GM06990 (cell line): Measurements from ENCODE around the gene DNAJA3.

Source experiments
- DNase-seq: peaks from one replicate; pipeline ENCODE4 v3.0.0-alpha.2; 2011; ENCODE audit not compliant: insufficient read length; ENCODE audit errors: extremely low read depth
- H3K27me3 ChIP-seq: replicated peaks from 2 replicates; pipeline ENCODE4 v1.6.0; 2011; ENCODE audit warnings: low read length; ENCODE audit not compliant: control insufficient read depth, insufficient read depth
- H3K36me3 ChIP-seq: 2 replicates; pipeline ENCODE4 v1.5.1; 2011; ENCODE audit warnings: low read length; ENCODE audit not compliant: control insufficient read depth, insufficient read depth
- H3K4me3 ChIP-seq: replicated peaks from 2 replicates; pipeline ENCODE4 v1.5.1; 2011; ENCODE audit warnings: low read depth, mild to moderate bottlenecking, control low read depth, low read length
- CTCF ChIP-seq: IDR thresholded peaks from 2 replicates; pipeline ENCODE4 v1.5.1; 2011; ENCODE audit warnings: low read length, control low read depth, mild to moderate bottlenecking, inconsistent platforms; ENCODE audit not compliant: insufficient read depth, poor library complexity, severe bottlenecking

DNAJA3 gene

DNA sequence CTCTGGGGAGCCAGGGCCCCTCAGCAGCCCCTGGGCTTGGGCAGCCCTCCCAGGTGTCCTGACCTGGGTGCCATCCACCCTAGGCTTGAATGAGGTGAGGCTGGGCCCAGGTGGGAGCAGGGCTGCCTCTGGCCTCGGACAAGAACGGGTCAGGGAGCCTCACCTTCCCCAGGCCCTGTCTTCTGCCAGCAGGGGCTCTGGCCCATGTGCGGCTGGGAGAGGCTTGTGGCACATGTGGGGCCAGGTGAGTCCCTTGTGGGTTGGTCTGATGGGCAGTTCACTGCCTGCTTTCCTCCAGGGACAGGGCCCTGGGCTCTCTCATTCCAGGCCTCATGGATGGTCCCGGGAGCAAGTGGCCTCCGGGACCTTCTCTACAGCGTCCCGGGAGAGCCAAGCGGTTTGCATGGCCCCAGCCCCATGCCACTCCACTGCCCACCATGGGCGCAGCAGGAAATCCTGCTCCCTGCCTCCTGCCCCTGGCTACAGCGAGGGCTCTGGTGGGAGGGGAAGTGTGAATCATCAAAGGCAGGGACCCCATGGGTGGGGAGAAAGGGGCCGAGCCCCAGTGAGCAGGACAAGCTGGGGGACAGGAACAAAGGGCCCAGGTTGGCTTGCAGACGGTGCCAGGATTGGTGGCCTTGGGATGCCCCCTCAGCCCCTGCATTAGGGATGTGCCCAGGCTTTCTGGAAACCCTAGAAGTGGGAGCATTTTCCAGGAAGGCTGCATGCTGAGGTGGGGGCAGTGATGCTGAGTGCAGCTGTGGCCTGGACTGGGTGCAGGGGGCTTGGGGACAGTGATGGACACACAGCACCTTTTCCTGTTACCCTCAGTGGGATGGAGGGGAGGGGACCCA, 41.9 kb upstream of the DNAJA3 start:
- Histone ChIP-seq H3K27me3 (no peaks in the 10 kb centered on the region), H3K36me3 (peaks cover 37% of the 10 kb centered on the region), H3K4me3 (no peak overlapping the region)
- no peak for TF ChIP-seq CTCF
- DNase-seq, result no peak

DNA sequence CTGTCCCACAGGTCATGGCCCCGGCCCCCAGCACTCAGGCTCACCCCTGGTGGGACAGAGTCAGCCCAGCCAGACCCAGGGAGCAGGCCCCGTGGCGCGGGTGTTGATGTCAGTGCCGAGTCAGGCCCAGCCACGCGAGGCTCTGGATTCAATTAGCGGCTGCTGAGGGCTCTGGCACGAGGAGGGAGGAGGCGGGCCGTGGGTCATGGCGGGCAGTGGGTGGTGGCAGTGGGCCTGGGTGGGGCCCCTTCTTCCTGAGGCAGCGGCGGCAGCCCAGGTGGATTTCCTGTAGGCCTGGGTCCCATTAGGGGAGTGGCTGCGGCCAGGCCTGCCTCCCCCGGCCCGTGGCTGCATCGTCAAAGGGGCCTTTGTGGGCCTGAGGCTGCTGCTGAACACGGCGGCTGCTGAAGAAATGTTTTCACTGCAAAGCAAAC, 41.1 kb upstream of the DNAJA3 start:
- Histone ChIP-seq H3K4me3 (no peak overlapping the region), H3K27me3 (no peaks in the 10 kb centered on the region), H3K36me3 (peaks cover 40% of the 10 kb centered on the region)
- no peak for TF ChIP-seq CTCF
- DNase-seq, result no peak

- DNase-seq, result no peak
- no peak for TF ChIP-seq CTCF
- Histone ChIP-seq H3K4me3 (no peak overlapping the region), H3K27me3 (no peaks in the 10 kb centered on the region), H3K36me3 (peaks cover 47% of the 10 kb centered on the region)
These were observed 40.4 kb upstream of the DNAJA3 start for GRCh38 chr16:4385066-4385788.

- H3K36me3 ChIP-seq, result peaks cover 47% of the 10 kb centered on the region
- no peak overlapping the region for H3K4me3 ChIP-seq
- no peaks in the 10 kb centered on the region for H3K27me3 ChIP-seq
- DNase-seq, result no peak
- TF ChIP-seq CTCF, result no peak
These were observed 39.7 kb upstream of the DNAJA3 start for GRCh38 chr16:4385789-4386450.

DNA sequence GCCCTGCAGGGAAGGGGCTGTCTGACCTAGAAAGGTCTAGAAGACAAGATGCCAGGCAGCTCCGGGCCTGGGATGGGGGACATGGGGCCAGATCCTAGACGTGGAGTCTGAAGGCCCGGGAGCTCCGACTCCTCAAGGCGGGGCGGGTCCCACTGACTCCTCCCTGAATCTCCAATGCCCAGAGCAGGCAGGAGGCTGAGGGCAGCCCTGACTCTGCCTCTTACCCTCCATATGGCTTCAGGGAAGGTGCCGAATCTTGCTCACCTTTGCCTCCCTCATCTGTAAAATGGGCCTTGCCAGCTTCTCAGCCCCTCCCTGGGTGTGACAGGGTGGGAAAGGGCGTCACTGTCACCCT, 39.2 kb upstream of the DNAJA3 start:
- peaks cover 43% of the 10 kb centered on the region for H3K36me3 ChIP-seq
- no peaks in the 10 kb centered on the region for H3K27me3 ChIP-seq
- no peak for TF ChIP-seq CTCF
- DNase-seq, result no peak
- no peak overlapping the region for H3K4me3 ChIP-seq
